Large intestine (tissue), 3 donors: Measurements from ENCODE around the gene SELENOI. TPM values are rescaled to one million over a fixed set of nuclear protein-coding genes. Genes with fewer than 3 reads are reported as not detected.
A peak's percentile ranks its signal among the peaks of the same experiment; 100 is the strongest.
"Not testable (repeated sequence)": the region's sequence is repeated elsewhere in the genome, so short reads cannot be mapped to it uniquely, and the experiment has no call there.

Experiments used
- DNase-seq, 2 donors: peaks; one replicate each; pipeline versions ENCODE4 v3.0.0 to v3.0.0-alpha.2; 2013
- H3K27ac ChIP-seq: one replicate; pipeline ENCODE4 v1.5.1; 2013; ENCODE audit warnings: low read length
- H3K27me3 ChIP-seq: 2 replicates; pipeline ENCODE4 v1.6.1; 2013; ENCODE audit warnings: low read length; ENCODE audit not compliant: control insufficient read depth, insufficient read depth
- H3K36me3 ChIP-seq: 2 replicates; pipeline ENCODE4 v1.6.1; 2013; ENCODE audit warnings: low read length; ENCODE audit not compliant: control insufficient read depth, insufficient read depth
- H3K4me1 ChIP-seq: one replicate; pipeline ENCODE4 v1.6.1; 2013; ENCODE audit warnings: low read length; ENCODE audit not compliant: control insufficient read depth, insufficient read depth
- H3K4me3 ChIP-seq: one replicate; pipeline ENCODE4 v1.5.1; 2013; ENCODE audit warnings: low read length
- H3K9me3 ChIP-seq: one replicate; pipeline ENCODE4 v1.6.1; 2013; ENCODE audit warnings: mild to moderate bottlenecking, low read depth, low read length, moderate library complexity; ENCODE audit not compliant: control insufficient read depth
- WGBS: methylation state at CpG from one replicate; pipeline ENCODE4 v1.1.5; 2013; ENCODE audit warnings: low lambda C conversion rate; ENCODE audit not compliant: insufficient coverage; 5-methylcytosine and 5-hydroxymethylcytosine counted together
- polyA plus RNA-seq: library from polyadenylated mRNA; unstranded; fragments of 120-200 nt; gene quantifications from one replicate; pipeline ENCODE4 v1.2.1, GENCODE V29; 2013

SELENOI gene
- polyA plus RNA-seq, 1 donor: 36.8 TPM

DNA sequence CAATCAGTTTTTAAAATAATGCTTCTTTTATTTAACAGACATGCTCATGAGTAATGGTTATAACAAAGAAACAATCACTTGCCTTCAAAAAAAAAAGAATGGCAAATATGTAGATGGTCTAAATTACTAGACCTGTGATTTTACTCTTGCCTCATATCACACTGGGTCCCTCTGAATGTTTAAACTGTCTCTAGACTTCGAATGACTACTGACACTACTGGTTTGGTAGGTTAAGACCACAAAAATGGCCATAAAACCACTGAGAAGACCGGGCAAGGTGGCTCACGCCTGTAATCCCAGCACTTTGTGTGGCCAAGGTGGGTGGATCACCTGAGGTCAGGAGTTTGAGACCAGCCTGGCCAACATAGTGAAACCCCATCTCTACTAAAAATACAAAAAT is 5.1 kb upstream of the SELENOI start:
- DNase-seq: no peak
- no peaks in the 10 kb centered on the region for H3K36me3 ChIP-seq
- peaks cover 6% of the 10 kb centered on the region for H3K4me1 ChIP-seq
- no peaks in the 10 kb centered on the region for H3K27me3 ChIP-seq
- no peak overlapping the region for H3K4me3 ChIP-seq
- no peak overlapping the region for H3K27ac ChIP-seq
- no peaks in the 10 kb centered on the region for H3K9me3 ChIP-seq
- no CpG with 5 or more reads among the region's 3 CpGs for WGBS

DNA sequence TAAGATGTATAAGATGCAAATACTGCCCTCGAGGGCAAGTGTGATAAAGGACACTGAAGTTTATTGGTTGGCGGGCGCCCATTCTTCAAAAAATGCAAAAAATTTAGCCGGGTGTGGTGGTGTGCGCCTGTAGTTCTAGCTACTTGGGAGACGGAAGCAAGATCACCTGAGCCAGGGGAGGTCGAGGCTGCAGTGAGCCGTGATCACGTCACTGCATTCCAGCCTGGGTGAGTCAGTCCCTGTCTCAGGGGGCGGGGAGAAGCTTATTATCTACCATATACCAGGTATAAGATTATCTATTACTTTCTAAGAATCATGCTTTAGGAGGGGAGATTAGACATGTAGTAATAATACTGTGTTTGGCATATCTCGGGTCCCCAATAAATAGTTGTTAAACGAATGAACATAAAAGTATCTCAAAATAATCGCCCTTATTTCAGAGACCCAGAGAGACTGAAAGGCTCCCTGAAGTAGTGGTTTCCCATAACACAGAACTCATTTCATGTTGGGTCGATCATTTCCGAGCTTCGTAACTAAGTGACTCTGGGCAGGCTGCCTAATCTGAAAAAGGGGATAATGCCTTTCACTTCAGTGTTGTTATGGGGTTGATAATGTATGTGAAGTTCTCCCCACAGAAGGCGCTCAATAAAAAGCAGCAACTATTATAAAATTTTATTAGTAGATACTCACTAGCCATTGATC is 1.2 kb upstream of the SELENOI start:
- DNase-seq: peak; percentile 85 to 86
- no peaks in the 10 kb centered on the region for H3K9me3 ChIP-seq
- no peaks in the 10 kb centered on the region for H3K27me3 ChIP-seq

DNA sequence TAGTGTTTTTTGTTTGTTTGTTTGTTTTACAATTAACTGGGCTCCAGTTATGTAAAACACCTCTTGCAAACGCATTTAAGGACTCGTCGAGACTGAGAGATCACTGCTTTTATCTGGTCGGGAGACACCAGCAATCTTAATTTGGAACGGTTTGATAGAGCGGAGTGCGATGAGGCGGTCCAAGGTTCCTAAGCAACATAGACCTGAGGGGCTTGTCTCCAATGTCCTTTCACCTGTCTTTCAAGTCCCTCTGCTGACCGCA is 729 bp upstream of the SELENOI start:
- H3K9me3 ChIP-seq: no peaks in the 10 kb centered on the region
- H3K4me3 ChIP-seq: peak overlapping the region; percentile 84
- DNase-seq: no peak
- no peaks in the 10 kb centered on the region for H3K27me3 ChIP-seq
- WGBS: no CpG with 5 or more reads among the region's 9 CpGs
- peak overlapping the region; percentile 97 for H3K27ac ChIP-seq
- no peaks in the 10 kb centered on the region for H3K36me3 ChIP-seq
- H3K4me1 ChIP-seq: peaks cover 11% of the 10 kb centered on the region

More for the DNA sequence above, 1.2 kb upstream of the SELENOI start:
- H3K27ac ChIP-seq: peak overlapping the region; percentile 97
- WGBS: no CpG with 5 or more reads among the region's 17 CpGs
- H3K4me3 ChIP-seq: peak overlapping the region; percentile 84
- H3K4me1 ChIP-seq: peaks cover 11% of the 10 kb centered on the region
- no peaks in the 10 kb centered on the region for H3K36me3 ChIP-seq

DNA sequence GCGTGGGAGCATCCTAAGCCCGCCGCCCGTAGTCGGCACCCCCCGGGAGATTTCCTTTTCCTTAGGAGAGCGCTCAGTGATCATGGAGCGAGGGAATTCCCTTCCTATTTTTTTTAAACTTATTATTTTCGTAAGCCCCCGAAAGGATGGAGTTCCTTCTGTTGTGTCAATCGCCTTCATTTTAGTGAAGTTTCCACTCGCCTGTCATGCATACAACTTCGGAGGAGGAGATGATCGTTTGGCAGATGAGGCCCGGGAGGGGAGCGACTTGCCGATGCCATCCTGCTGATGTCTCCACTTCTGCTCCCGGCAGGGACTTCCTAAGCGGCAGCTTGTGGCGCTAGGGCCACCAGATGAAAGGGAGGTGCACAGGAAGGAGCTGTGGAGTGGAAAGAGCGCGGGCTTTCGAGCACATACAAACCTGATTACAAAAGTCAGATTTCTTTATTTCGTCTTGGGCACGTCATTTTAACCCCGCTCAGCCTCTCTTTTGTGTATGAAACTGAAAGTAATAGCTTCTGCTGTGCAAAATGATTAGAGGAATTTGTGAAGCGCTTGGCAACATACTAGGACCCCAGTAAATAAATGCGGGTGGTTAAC is 611 bp downstream of the SELENOI start, which contains the start of gene ADGRF3:
TSS of gene ADGRF3 (minus strand) at position 336 of the 600 bp plus-strand sequence. CDS start 555 bp downstream, outside the sequence.
- Histone ChIP-seq H3K27ac (peak within 1 kb of the TSS; percentile 97), H3K9me3 (no peaks in the 10 kb centered on the region), H3K36me3 (no peaks in the 10 kb centered on the region), H3K27me3 (no peaks in the 10 kb centered on the region), H3K4me1 (peaks cover 11% of the 10 kb centered on the region), H3K4me3 (peak within 1 kb of the TSS; percentile 84)
- peak; percentile 31 to 74 for DNase-seq
- no CpG with 5 or more reads among the region's 28 CpGs for WGBS

DNA sequence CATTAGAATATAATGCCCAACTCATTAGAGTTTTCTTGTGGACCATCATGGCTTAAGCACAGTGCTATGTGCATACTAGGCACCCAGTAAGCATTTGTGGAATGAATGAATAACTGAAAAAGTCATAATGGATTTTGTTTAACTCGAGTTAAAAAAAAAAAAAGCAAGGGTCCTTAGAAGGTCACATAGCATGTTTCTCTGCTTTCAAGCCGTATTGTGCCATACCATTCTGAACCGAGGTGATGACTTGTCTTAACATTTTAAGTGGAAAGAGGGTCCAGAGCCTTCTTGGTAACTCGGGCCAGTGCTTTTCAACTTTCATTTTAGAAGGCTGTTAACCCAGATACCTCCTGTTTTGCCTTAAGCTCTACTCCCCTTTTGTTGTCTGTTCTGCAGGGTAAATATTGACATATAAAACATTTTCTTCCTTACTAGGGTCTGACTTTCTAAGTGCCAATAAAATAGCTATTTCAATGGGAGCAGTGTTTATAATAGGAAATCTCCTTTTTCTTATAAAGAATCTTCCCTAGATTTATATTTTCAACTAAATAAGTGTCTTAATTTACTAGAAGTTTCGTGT is 1.4 kb downstream of the SELENOI start:
- Histone ChIP-seq H3K27me3 (no peaks in the 10 kb centered on the region), H3K4me3 (peak overlapping the region; percentile 83), H3K36me3 (no peaks in the 10 kb centered on the region), H3K27ac (peak overlapping the region; percentile 91), H3K9me3 (no peaks in the 10 kb centered on the region), H3K4me1 (peaks cover 11% of the 10 kb centered on the region)
- DNase-seq: no peak
- no CpG with 5 or more reads among the region's 5 CpGs for WGBS

DNA sequence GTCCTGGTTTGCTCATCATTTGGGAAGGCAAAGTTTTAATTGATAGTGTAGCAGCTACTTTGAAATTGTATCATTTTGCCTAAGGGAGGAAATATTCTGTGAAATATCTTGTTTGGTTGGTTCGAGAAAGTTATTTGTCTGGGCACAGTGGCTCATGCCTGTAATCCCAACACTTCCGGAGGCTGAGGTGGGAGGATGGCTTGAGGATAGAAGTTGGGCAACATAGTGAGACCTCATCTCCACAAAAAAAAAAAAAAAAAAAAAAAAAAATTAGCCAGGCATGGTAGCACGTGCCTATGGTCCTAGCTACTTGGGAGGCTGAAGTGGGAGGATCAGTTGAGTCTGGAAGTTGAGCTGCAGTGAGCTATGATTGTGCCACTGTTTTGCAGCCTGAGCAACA is 3.7 kb downstream of the SELENOI start:
- H3K27ac ChIP-seq: no peak overlapping the region
- no peaks in the 10 kb centered on the region for H3K9me3 ChIP-seq
- peaks cover 5% of the 10 kb centered on the region for H3K4me1 ChIP-seq
- H3K36me3 ChIP-seq: no peaks in the 10 kb centered on the region
- DNase-seq: no peak
- no CpG with 5 or more reads among the region's 3 CpGs for WGBS
- no peak overlapping the region for H3K4me3 ChIP-seq
- no peaks in the 10 kb centered on the region for H3K27me3 ChIP-seq

DNA sequence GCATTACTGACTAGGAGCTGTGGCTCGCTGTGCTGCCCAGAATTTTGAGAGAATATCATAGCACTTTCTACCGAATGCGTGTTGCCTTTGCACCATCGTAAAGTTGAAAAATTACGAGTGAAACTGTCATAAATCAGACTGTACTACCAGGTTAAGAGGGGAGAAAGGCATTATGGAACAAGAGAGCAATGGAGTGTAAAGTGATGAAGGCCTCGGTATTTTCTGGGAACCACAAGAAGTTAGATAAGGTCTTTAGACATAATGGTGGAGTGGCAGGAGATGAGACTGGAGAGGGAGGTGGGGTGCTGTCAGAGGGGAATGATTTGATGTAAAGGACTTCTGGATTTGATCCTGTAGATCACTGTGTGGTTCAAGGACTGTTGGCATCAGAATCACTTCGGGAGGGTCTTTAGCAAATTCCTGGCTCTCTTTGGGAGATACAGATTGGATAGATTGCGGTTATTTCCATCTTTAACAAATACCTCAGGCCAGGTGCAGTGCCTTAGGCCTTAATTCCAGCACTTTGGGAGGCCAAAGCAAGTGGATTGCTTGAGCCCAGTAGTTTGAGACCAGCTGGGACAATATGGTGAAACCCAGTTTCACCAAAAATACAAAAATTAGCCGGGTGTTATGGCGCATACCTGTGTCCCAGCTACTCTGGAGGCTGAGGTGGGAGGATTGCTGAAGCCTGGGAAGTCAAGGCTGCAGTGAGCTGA is 5.6 kb downstream of the SELENOI start:
- Histone ChIP-seq H3K4me3 (no peak overlapping the region), H3K36me3 (no peaks in the 10 kb centered on the region), H3K9me3 (no peaks in the 10 kb centered on the region), H3K27ac (no peak overlapping the region), H3K27me3 (no peaks in the 10 kb centered on the region), H3K4me1 (peaks cover 5% of the 10 kb centered on the region)
- 92% methylated on average over 5 of the region's 10 CpGs for WGBS
- no peak for DNase-seq

DNA sequence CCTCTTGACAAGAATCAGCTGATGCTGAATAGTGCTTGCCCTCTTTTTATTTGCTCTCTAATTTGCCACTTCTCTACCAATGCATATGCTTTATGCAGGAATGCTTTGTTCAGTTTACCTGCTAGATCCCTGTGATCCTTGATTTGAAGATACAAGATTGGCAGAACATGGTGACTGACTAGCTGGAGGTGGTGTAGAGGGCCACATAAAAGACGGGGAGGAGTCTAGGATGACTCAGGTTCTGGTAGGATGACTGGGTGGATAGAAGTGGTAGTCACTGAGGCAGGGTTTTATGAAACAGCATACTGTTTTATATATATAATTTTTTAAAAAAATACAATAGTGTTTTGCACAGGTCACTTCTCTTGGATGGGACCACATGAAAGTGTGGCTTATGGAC is 6.9 kb downstream of the SELENOI start:
- WGBS: no CpG with 5 or more reads among the region's 1 CpG
- Histone ChIP-seq H3K9me3 (no peaks in the 10 kb centered on the region), H3K27me3 (no peaks in the 10 kb centered on the region), H3K4me3 (no peak overlapping the region), H3K27ac (no peak overlapping the region), H3K36me3 (no peaks in the 10 kb centered on the region), H3K4me1 (peaks cover 5% of the 10 kb centered on the region)
- DNase-seq: no peak

DNA sequence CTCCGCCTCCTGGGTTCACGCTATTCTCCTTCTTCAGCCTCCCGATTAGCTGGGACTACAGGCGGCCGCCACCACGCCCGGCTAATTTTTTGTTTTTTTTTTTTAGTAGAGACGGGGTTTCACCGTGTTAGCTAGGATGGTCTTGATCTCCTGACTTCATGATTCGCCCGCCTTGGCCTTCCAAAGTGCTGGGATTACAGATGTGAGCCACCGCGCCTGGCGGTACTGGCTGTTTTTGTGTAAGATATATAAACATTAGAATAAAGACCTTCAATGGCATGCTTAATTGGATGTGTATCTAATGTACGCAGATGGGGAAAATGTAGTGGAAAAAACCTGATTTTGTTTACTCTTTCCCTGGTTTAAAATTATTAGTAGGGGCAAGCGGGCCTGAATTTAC is 8.5 kb downstream of the SELENOI start:
- not testable (repeated sequence) for H3K4me1 ChIP-seq, H3K9me3 ChIP-seq, H3K4me3 ChIP-seq, H3K27ac ChIP-seq, H3K27me3 ChIP-seq, DNase-seq, H3K36me3 ChIP-seq
- WGBS: 98% methylated on average over 4 of the region's 16 CpGs

DNA sequence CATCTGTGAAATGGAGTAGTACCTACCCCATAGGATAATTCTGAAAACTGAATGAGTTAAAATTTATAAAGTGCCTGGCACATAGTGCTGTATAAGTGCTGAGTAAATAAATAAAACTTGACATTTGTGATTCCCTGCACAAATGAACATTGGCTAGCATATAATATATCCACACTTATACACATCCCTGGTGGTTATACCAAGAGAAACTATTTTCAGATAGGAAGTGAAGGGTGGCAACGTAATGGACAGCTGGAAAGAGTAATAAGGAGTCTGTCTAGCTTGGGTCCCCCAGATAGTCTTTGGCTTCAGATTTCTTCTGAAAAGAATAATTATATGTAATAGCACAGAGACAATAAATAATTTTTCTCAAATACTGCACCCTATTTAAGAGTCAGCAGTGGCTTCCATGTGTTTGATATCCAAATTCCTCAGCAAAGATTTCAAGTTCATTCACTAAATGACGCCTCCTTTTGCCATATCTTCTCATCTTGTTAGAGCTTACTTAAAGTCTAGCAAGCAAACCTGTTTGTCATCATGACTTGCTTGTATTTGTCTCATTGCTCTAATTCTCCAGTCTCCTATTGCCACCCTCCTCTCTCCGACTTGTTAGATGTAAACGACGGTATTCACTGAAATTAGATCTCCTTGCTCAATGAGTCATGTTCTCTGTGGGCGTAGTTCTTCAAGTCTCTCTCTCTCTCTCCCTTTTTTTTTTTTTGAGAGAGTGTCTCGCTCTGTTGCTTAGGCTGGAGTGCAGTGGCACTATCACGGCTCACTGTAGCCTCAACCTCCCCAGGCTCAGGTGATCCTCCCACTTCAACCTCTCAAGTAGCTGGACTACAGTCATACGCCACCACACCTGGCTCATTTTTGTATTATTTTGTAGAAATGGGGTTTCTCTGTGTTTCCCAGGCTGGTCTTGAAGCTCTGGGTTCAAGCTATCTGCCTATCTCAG is 9.4 kb downstream of the SELENOI start:
- Histone ChIP-seq H3K27me3 (no peaks in the 10 kb centered on the region), H3K4me3 (no peak overlapping the region), H3K4me1 (no peaks in the 10 kb centered on the region), H3K27ac (no peak overlapping the region), H3K9me3 (no peaks in the 10 kb centered on the region), H3K36me3 (no peaks in the 10 kb centered on the region)
- no peak for DNase-seq
- WGBS: 67% methylated on average over 2 of the region's 9 CpGs
